K562 (cell line): Measurements from ENCODE around the gene LIPE. TPM values are rescaled to one million over a fixed set of nuclear protein-coding genes. Genes with fewer than 3 reads are reported as not detected.

ENCODE experiments used
- ATAC-seq: fragments of 200-7000 bp; cut with Tn5 transposase; 3 replicates; pipeline ENCODE4 v1.9.1; 2020; ENCODE audit warnings: moderate library complexity
- BruUV-seq: library from RNA; stranded (reverse); fragments of 400-500 nt; replicated peaks from 2 replicates; lab custom pipeline; 2021; lab: Mats Ljungman, UMichigan
- CTCF ChIA-PET: fragments of 300-600 bp; formaldehyde crosslinking; extraction: SDS; loops from one replicate; lab custom pipeline; 2021; ENCODE audit warnings: low intra/inter-chr PET ratio; lab: Yijun Ruan, JAX
- POLR2A ChIA-PET: fragments of 300-600, 350-650 bp; sonication (Branson Sonifier 250); formaldehyde crosslinking; extraction: SDS; loops from one replicate; lab custom pipeline; 2021; ENCODE audit warnings: antibody characterized with exemption, inconsistent platforms; lab: Yijun Ruan, JAX
- DNase-seq, 4 experiments: peaks; one replicate each; pipeline versions ENCODE4 v3.0.0 to v3.0.0-alpha.2; 2011 to 2018; ENCODE audit warnings: low spot score in 3 of 4, mixed read lengths in 3 of 4; ENCODE audit errors: extremely low read depth in 1 of 4
- FAIRE-seq: peaks from 2 replicates; lab custom pipeline; 2011; peaks lifted over from hg19 to GRCh38; lab: Jason Lieb, UNC
- H2AFZ ChIP-seq: 2 replicates; pipeline ENCODE4 v1.6.0; 2011; ENCODE audit warnings: low read depth, low read length, control low read depth, inconsistent platforms
- H3K27ac ChIP-seq: fragments of 200-600 bp; 3 replicates; pipeline ENCODE4 v1.8.0; 2011; ENCODE audit warnings: low read depth, mild to moderate bottlenecking, control low read depth, inconsistent platforms, low read length, moderate library complexity, mixed read lengths; ENCODE audit errors: extremely low read depth
- H3K27me3 ChIP-seq, 2 experiments: fragments of 300-600 bp in 1 of 2; 2 replicates in 1 of 2; 3 replicates in 1 of 2; pipeline versions ENCODE4 v1.6.0 to v1.8.0; 2011; ENCODE audit warnings: inconsistent platforms in 2 of 2, low read length in 2 of 2, mild to moderate bottlenecking in 1 of 2, mixed read lengths in 1 of 2, moderate library complexity in 1 of 2; ENCODE audit not compliant: control insufficient read depth in 2 of 2, insufficient read depth in 2 of 2
- H3K36me3 ChIP-seq: fragments of 300-600 bp; 3 replicates; pipeline ENCODE4 v1.8.0; 2011; ENCODE audit warnings: mild to moderate bottlenecking, low read length, inconsistent platforms; ENCODE audit not compliant: control insufficient read depth, insufficient read depth
- H3K4me1 ChIP-seq, 2 experiments: fragments of 200-600 bp in 1 of 2; replicated peaks in 1 of 2; 2 replicates in 1 of 2; 3 replicates in 1 of 2; pipeline versions ENCODE4 v1.5.1 to v1.8.0; 2011; ENCODE audit warnings: inconsistent platforms in 2 of 2, low read length in 2 of 2, mild to moderate bottlenecking in 1 of 2, mixed read lengths in 1 of 2, moderate library complexity in 1 of 2; ENCODE audit not compliant: control insufficient read depth in 2 of 2, insufficient read depth in 2 of 2
- H3K4me2 ChIP-seq: 2 replicates; pipeline ENCODE4 v1.6.1; 2011; ENCODE audit warnings: low read length, control low read depth, inconsistent platforms, mixed read lengths; ENCODE audit not compliant: insufficient read depth
- H3K4me3 ChIP-seq: fragments of 200-600 bp; sonication (generic), shearing (Covaris generic); 2 replicates; pipeline ENCODE4 v1.5.1; 2016; ENCODE audit warnings: control low read depth, inconsistent platforms
- H3K79me2 ChIP-seq: fragments of 200-600 bp; 3 replicates; pipeline ENCODE4 v1.8.0; 2011; ENCODE audit warnings: low read length, inconsistent platforms; ENCODE audit not compliant: control insufficient read depth, insufficient read depth
- H3K9ac ChIP-seq, 2 experiments: 2 replicates each; pipeline versions ENCODE4 v1.6.0 to v1.6.1; 2011; ENCODE audit warnings: low read depth in 2 of 2, low read length in 2 of 2, control low read depth in 1 of 2, inconsistent platforms in 1 of 2, mild to moderate bottlenecking in 1 of 2, mixed read lengths in 1 of 2; ENCODE audit not compliant: insufficient read depth in 1 of 2
- H3K9me1 ChIP-seq: one replicate; pipeline ENCODE4 v1.6.0; 2011; ENCODE audit warnings: inconsistent platforms, mild to moderate bottlenecking, low read length, moderate library complexity; ENCODE audit not compliant: control insufficient read depth, insufficient read depth
- H3K9me3 ChIP-seq: replicated peaks from 2 replicates; pipeline ENCODE4 v1.5.1; 2011; ENCODE audit warnings: low read depth, low read length, inconsistent platforms; ENCODE audit not compliant: control insufficient read depth, insufficient read depth
- H4K20me1 ChIP-seq: replicated peaks from 2 replicates; pipeline ENCODE4 v1.6.1; 2011; ENCODE audit warnings: low read length, inconsistent platforms, mixed read lengths; ENCODE audit not compliant: control insufficient read depth, insufficient read depth
- ARHGAP35 ChIP-seq: fragments of 450-650 bp; IDR thresholded peaks from 2 replicates; pipeline ENCODE4 v1.6.1; 2018; ENCODE audit not compliant: partially characterized antibody
- CBFA2T2 ChIP-seq: fragments of 450-650 bp; conservative IDR thresholded peaks from 2 replicates; pipeline ENCODE4 v1.6.1; 2017; ENCODE audit warnings: mild to moderate bottlenecking
- CHCHD3 ChIP-seq: fragments of 250-450 bp; sonication (Bioruptor Pico); IDR thresholded peaks from 2 replicates; pipeline ENCODE4 v2.1.2; 2022; ENCODE audit warnings: mild to moderate bottlenecking
- ETS2 ChIP-seq: IDR thresholded peaks from 2 replicates; pipeline ENCODE4 v1.6.1; 2016; ENCODE audit warnings: borderline replicate concordance, missing genetic modification characterization, mild to moderate bottlenecking, moderate library complexity, missing compliant biosample characterization; ENCODE audit not compliant: poor library complexity, severe bottlenecking
- FUS ChIP-seq: fragments of 200-400 bp; formaldehyde crosslinking; optimal IDR thresholded peaks from 2 replicates; pipeline ENCODE3; 2017; ENCODE audit warnings: low read depth, low read length
- HNRNPUL1 ChIP-seq: fragments of 200-400 bp; formaldehyde crosslinking; IDR thresholded peaks from 2 replicates; pipeline ENCODE4 v1.6.1; 2017; ENCODE audit warnings: low read length
- NCOA1 ChIP-seq: fragments of 450-650 bp; IDR thresholded peaks from 2 replicates; pipeline ENCODE4 v1.6.1; 2016; ENCODE audit warnings: low read depth
- SMARCC2 ChIP-seq: fragments of 450-650 bp; IDR thresholded peaks from 2 replicates; pipeline ENCODE4 v1.6.1; 2017; ENCODE audit warnings: antibody characterized with exemption, moderate library complexity, mild to moderate bottlenecking, low read depth
- STAT5B ChIP-seq: fragments of 250-450 bp; sonication (Bioruptor Pico); IDR thresholded peaks from 2 replicates; pipeline ENCODE4 v1.8.0; 2021; ENCODE audit warnings: mild to moderate bottlenecking, inconsistent platforms
- ZNF766 ChIP-seq: fragments of 200-800 bp; sonication (Bioruptor generic); conservative IDR thresholded peaks from 2 replicates; pipeline ENCODE4 v1.6.1; 2016; ENCODE audit warnings: missing genetic modification characterization, missing compliant biosample characterization
- ZNF778 ChIP-seq: fragments of 450-650 bp; formaldehyde crosslinking; IDR thresholded peaks from 2 replicates; pipeline ENCODE4 v1.4.0; 2020; ENCODE audit warnings: mild to moderate bottlenecking, moderate library complexity
- WGBS: fragments of 100-300 bp; shearing (Covaris generic); methylation state at CpG from one replicate; pipeline ENCODE4 v1.1.6; 2016; ENCODE audit warnings: low coverage, mixed read lengths; ENCODE audit not compliant: insufficient coverage; ENCODE audit errors: missing lambda C conversion rate; 5-methylcytosine and 5-hydroxymethylcytosine counted together
- in situ Hi-C: fragments of 300-500 bp; cut with MboI; formaldehyde crosslinking; loops from 4 replicates; pipeline ENCODE4 v1.15.0; 2018; ENCODE audit warnings: inconsistent platforms, mixed read lengths
- intact Hi-C: fragments of 100-400 bp; cut with micrococcal nuclease; formaldehyde crosslinking; loops from 2 replicates; pipeline ENCODE4 v1.14.2; 2022
- polyA plus RNA-seq, 8 experiments: library from polyadenylated mRNA; depleted of rRNA in 4 of 8; stranded (reverse) in 5 of 8; unstranded in 3 of 8; fragments of >200 nt; fragmentation: Nextera tagmentation in 2 of 8; fragmentation: Illumina TruSeq in 1 of 8; extraction: Ambion mirVana in 2 of 8; extraction: Trizol in 1 of 8; gene quantifications; 2 replicates each; pipeline versions ENCODE4 v1.2.1 to v1.2.3, GENCODE V29; 2011 to 2014; ENCODE audit warnings: inconsistent platforms in 1 of 8, missing spikeins in 1 of 8
- total RNA-seq, 7 experiments: library from RNA; depleted of rRNA in 6 of 7; stranded (reverse); fragments of >200 nt in 6 of 7; fragmentation: Illumina TruSeq in 2 of 7; extraction: Trizol in 2 of 7; gene quantifications; 2 replicates each; pipeline versions ENCODE4 v1.2.1 to v1.2.3, GENCODE V29; 2011 to 2021; ENCODE audit warnings: low replicate concordance in 1 of 7

Gene LIPE
- total and polyA plus RNA-seq, 9 of the 15 experiments (the other 6 are each of a cell fraction or from before 2014, with no cell fraction given) = 0.22 TPM; not detected in 8

GRCh38 chr19:42455086-42455485, 27.9 kb upstream of the LIPE start:
- Histone ChIP-seq H3K36me3 (no peaks in the 10 kb centered on the region), H3K9me1 (no peaks in the 10 kb centered on the region), H3K27ac (no peak overlapping the region), H2AFZ (no peak overlapping the region), H4K20me1 (no peaks in the 10 kb centered on the region), H3K4me3 (no peak overlapping the region), H3K27me3 (peaks cover 6 to 15% of the 10 kb centered on the region in 2 experiments; a peak in 4 of 5 replicates), H3K4me2 (no peak overlapping the region), H3K4me1 (peaks cover 0 to 1% of the 10 kb centered on the region in 2 experiments; a peak in 2 of 5 replicates), H3K79me2 (no peaks in the 10 kb centered on the region), H3K9ac (no peak overlapping the region), H3K9me3 (no peaks in the 10 kb centered on the region)
- no peak for DNase-seq
- TF ChIP-seq HNRNPUL1 (no peak), CHCHD3 (CRISPR knock-in tag) (no peak), CBFA2T2 (no peak), ZNF778 (no peak)
- FAIRE-seq = no peak
- ChIA-PET POLR2A (interaction anchor here (0.6 to 0.8 kb wide), 2 partner anchors 11 to 75 kb away, joined by 4 read pairs; no protein-coding TSS in a partner anchor), CTCF (no interaction called here)
- in situ Hi-C loops = loop anchor here (10.0 kb wide), 1 partner anchor 140 kb away; the partner anchor contains the start of gene CEACAM8
- intact Hi-C loops = no loop called here
- 0% methylated on average over 2 of the region's 2 CpGs for WGBS
- no TSS peak for BruUV-seq
- ATAC-seq = no peak

DNA sequence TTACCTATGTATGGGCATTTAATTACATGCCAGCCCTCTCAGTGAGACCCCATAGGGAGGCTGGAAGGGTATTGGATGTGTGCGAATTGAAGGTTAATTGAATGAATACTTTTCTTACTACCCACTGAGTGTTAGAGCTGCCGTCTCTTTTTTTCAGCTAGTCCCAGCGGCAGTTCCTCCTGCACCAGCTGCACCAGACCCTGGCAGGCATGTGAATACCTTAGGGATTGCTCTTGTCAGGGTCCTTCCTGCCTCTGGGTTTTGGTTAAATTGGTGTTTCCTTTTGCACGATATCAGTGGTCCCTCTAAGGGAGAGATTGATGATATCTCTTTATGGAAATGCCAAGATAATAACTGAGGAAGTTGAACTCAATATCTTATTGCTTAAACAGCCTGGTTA, 25.4 kb upstream of the LIPE start:
- Histone ChIP-seq H3K9ac (no peak overlapping the region), H3K79me2 (no peaks in the 10 kb centered on the region), H3K9me3 (no peaks in the 10 kb centered on the region), H4K20me1 (no peaks in the 10 kb centered on the region), H3K27ac (no peak overlapping the region), H2AFZ (no peak overlapping the region), H3K4me2 (no peak overlapping the region), H3K27me3 (peaks cover 6 to 11% of the 10 kb centered on the region in 2 experiments; a peak in 4 of 5 replicates), H3K4me3 (no peak overlapping the region), H3K4me1 (peaks cover 0 to 9% of the 10 kb centered on the region in 2 experiments; a peak in 3 of 5 replicates), H3K9me1 (no peaks in the 10 kb centered on the region), H3K36me3 (no peaks in the 10 kb centered on the region)
- TF ChIP-seq SMARCC2 = no peak
- no peak for TF ChIP-seq STAT5B (CRISPR knock-in tag)
- TF ChIP-seq ARHGAP35 = no peak
- no peak for TF ChIP-seq ETS2 (tag)
- TF ChIP-seq NCOA1 = no peak
- TF ChIP-seq ZNF766 = no peak
- no peak for TF ChIP-seq FUS
- no TSS peak for BruUV-seq
- POLR2A ChIA-PET = no interaction called here
- in situ Hi-C loops (loop anchor here (5.0 to 10.0 kb wide), 2 partner anchors 75 to 142 kb away; partner anchors contain the start of genes CEACAM1 and CEACAM8), intact Hi-C loops (no loop called here)
- CTCF ChIA-PET = no interaction called here
- no peak for FAIRE-seq
- no peak for DNase-seq
- 0% methylated on average over 4 of the region's 4 CpGs for WGBS
- ATAC-seq = no peak
